ENCODE data around the gene SCFD2.
A peak's percentile ranks its signal among the peaks of the same experiment; 100 is the strongest.
"Not testable (repeated sequence)": the region's sequence is repeated elsewhere in the genome, so short reads cannot be mapped to it uniquely, and the experiment has no call there.

The SCFD2 gene

DNA sequence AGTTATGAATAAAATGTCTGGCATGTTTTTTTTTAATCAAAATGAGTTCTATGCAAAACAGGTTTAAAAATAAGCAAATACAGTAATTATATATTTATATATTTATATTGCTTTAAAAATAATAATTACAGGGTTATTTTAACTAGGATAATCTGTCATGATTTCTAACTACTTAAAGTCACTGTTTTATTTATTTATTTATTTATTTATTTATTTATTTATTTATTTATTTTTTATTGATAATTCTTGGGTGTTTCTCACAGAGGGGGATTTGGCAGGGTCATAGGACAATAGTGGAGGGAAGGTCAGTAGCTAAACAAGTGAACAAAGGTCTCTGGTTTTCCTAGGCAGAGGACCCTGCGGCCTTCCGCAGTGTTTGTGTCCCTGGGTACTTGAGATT lies 129.2 kb downstream of the SCFD2 start:
- DNase-seq, result not testable (repeated sequence)

DNA sequence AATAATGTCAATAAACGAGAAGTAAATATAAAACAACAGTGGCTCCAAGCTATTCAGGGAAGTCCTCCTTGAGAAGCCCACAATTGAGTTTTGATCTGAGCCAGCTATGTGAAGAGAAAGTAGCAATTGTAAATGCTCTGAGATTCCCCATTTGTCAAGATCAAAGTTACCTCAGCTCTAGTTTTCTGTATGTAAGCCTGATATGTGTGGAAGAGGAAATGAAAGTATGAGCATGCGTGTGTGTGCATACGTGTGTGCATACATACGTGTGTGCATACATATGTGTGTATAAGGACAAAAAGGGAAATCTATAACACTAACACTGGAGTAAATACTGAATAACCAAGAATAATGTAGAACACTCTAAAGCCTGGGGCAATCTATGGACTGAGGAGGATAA lies 130.3 kb downstream of the SCFD2 start:
- DNase-seq, result no peak

DNA sequence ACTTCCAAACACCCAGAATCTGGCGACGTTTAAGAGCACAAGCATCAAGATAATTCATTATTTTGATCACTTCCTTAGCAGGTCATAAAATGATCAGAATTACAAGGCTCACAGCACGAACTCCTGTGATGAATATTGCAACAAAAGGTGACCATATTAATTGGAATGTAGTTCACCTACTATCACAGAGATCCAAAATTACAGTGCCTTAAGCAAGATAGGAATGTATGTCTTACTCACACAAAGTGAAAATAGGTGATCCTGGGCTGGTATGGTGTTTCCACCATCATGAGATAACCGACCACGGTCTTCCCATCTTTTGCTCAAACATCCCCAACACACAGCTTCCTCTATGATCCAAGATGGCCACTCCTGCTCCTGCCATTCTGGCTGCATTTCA lies 131.2 kb downstream of the SCFD2 start:
- no peak for DNase-seq

DNA sequence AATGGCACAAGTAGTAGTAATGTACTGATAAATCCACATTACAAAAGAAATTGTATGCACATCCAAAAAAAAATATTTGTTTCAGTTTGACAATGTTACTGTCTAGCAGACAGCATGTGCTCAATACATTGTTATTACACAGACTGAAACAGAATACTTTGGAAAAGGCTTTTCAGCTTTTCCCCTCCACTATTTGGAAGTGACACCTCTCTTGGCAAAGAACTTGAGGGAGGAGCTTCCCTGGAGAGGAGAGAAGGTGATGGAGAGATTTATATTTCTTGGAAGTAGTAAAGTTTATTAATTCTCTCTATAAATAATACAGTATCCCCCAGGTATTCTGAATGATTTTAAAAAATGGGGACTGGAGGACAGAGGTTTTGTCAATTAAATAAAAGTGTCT lies 131.8 kb downstream of the SCFD2 start:
- DNase-seq, result no peak

DNA sequence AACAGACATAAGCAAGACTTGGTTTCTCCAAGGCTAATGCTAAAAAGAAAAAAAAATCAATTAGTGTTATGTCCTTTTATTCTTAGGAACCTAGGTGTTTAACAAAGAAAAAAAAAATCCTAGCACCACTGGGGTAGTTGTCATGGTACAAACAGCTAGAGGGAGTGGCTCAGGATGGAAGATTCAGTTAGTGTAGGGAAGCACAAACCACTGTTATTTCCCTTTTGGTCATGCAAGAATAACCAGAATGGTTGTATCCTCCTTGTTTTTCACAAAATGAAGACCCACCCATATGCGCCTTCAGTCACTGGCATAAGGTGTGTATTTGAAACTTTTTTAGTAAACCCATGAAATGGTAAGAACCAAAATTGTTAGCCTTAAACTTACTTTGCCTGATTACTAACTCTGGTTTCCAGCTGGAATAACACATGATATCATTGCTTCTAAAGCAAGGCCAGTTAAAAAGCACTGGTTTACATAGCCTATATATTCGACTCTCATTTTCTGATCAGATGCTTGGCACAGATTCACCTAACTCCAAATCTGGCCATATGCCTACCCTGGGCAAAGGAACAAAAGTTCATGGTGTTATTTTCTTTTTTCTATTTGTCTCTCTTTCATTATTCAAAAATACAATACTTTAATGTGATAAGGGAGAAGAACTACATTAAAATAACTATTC lies 132.6 kb downstream of the SCFD2 start:
- peak; percentile 3 for DNase-seq

DNA sequence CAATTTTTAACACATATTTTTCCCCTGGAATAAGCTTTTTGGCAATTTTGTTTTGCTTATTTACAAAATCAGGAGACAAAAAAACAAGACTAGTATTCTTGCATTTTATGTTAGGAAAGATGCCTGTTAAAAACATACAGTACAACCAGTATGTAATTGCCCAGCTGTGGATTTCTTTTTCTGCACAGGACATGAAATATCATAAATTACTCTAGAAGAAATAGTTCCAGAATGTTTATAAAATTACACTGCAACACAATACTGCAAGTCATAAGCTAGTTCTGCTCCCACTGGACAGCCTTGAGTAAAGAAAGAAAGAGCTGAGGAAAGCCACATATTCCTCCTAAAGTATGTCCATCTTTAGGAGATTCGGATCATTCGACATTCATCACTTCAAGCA lies 133.5 kb downstream of the SCFD2 start:
- no peak for DNase-seq

DNA sequence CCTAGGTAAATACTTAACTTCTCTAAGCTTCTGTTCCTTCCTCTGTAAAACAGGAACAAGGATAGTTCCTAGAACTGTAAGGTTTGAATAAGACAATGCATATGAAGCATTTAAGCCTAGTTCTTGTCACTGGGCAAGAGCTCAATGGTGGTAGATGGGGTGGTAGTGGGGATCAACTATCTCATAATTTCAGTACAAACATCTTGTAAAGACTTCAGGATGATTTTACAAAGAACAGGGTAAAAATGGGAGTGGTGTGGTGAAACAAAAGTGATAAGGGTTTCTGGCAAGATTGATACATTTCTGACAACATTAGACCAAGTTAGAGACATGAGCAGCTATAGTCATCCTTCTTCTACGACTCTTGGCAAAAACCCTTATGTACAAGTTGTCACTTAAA lies 137.8 kb downstream of the SCFD2 start:
- DNase-seq, result no peak

DNA sequence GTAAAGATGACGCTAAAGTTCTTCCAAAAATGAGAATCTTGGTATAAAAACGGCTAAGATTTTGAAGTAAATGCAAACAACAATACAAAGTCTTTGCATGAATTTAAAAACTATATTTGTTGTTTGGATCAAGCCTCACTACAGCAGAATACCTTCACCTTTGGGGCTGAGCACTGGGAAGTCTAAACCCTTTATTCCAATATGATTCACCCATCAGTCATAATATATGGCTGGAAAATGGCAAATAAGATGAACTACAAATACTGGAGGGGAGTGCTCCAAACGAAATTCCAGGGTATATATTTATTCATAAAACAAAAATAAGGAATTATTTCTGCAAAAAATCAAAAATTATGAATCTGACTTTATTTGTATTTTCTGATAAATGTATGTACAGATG lies 138.4 kb downstream of the SCFD2 start:
- DNase-seq, result no peak

DNA sequence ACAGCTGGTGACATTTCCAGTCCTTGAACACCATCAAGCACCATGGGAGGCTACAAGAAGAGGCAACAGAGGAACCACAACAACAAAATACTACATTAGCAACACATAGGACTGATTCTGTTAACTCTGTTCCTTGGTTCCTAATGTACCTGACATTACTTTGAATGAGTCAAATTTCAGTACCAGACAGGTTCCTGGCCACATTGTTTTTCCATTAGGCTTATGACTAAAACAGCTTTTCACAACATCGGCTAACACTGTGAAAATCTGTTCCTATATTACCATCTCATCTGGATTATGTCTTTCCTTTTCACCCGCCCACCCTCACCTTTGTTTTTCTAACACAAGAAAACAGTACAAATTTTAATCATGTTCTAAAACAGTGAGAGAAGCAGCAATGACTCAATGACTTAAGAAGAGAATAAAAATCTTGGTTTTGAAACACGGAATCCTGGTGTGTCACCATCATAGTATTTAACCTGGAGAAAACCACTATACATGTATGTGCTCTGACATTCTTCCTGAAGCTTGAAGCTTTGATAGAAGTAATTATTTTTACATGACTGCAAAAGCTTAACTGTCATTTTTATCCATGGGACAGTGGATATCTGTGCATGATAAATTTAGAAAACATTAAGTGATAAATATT lies 143.9 kb downstream of the SCFD2 start:
- DNase-seq, result peak; percentile 21

DNA sequence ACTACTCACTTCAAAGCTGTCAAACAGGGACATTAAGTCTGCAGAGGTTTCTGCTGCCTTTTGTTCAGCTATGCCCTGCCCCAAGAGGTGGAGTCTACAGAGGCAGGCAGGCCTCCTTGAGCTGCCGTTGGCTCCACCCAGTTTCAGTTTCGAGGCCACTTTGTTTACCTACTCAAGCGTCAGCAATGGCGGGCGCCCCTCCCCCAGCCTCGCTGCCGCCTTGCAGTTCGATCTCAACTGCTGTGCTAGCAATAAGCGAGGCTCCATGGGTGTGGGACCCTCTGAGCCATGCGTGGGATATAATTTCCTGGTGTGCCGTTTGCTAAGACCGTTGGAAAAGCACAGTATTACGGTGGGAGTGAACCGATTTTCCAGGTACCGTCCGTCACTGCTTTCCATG lies 146.7 kb downstream of the SCFD2 start:
- not testable (repeated sequence) for DNase-seq

DNA sequence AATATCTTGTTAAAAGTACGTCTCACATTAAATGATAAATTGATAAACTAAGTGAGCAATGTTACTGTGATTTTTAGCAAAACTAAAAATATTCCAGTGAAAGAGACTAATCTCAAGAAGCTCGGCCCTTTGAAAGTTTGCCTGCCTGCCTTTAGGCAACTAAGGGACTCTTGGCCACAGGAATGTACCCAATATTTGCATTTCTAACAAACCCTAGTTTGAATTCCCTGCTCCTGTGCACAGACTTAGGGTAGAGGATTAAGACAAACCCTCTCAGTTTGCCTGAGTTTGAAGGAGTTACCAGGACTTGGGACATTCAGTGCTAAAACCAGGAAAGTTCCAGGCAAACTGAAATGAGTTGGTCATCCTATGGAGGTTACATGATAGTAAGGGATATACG lies 157.1 kb downstream of the SCFD2 start:
- DNase-seq, result no peak

DNA sequence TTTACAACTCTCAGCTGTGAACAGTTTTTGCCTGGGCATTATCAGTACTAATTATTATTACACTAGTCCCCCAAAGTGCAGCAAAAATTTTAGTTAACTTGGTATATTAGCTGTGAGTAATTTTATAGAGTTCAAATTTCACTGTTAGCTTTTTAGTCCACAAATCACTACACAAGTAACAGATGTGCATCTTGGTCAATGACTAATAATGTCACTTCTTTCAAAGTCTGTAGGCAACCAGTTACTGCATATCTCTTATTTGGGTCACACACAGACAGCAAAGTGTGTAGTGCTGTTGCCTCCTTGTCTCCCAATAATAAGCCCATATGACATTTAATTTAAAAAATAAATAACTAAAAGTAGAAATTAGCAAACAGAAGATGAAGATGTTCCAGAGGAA lies 159.9 kb downstream of the SCFD2 start:
- peak; percentile 28 for DNase-seq

DNA sequence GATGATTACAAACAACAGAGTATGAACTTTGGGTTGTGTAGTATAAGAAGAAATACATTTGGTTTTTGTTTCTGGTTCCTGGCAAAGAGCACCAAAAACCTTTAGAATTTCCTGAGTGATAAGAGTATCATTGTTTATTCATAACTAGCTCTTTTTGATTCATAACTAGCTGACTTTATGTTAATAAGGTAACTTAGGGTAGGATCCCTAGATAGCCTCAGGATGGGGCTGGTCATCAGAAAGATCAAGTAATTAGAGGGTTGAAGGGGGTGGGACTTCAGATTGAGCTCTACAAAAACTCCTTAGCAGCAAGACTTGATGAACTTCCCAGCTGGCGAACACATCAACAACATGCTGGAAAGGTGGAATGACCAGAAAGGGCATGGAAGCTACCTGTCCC lies 166.5 kb downstream of the SCFD2 start:
- DNase-seq, result no peak

DNA sequence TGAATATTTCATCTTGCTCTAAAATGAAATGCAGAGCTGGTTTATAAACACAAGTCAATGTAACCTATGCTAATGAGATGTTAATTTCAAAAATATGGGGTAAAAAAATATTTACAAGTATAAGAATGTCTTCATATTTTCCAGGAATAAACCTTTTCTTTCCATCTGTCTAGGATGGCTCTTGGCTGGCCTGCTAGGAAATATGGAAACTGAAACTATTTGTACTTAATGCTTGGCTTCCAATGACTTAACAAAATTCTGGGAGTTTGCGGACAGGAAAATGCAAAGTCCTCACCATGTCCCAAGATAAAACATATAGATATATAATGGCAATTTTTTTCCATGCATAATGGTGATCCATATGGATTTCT lies 168.1 kb downstream of the SCFD2 start:
- DNase-seq, result peak; percentile 26

DNA sequence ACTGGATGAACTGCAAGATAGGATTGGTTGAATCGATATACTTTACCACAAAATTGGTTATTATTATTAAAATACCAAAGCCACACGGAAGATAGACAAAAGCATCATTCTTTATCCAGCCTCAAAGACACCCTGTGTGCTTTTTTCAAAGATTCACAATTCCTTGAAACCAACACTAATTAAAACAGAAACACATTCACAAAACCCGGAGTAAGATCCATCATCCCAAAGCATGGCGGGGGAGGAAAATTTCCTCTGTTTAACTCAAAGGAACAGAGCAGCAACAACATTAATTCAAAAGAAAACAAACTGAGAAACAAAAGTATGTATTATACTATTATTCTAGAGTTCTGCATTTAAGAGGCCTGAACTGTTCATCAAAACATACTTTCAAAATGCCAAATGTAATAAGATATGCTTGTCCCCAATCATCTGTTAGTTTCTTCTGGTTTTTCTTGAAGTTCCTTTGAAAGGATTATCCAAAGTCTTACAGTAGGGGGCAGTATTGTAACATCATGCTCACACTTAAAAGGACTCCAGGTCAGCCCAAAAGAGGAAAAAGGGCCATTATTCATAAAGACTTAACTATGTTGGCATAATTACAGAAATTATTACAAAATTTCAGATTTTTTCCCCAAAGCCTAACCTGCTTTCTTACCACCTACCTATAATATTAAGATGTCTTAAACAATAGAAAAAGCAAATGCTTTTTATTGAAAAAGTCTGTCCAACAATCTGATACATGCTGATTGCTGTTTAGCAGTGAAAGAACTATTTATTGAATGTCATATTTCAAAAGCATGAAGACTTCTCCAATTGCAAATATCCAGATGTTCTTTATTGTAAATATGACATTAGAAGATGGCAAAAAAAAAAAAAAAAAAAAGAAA lies 168.7 kb downstream of the SCFD2 start:
- peak; percentile 91 for DNase-seq

DNA sequence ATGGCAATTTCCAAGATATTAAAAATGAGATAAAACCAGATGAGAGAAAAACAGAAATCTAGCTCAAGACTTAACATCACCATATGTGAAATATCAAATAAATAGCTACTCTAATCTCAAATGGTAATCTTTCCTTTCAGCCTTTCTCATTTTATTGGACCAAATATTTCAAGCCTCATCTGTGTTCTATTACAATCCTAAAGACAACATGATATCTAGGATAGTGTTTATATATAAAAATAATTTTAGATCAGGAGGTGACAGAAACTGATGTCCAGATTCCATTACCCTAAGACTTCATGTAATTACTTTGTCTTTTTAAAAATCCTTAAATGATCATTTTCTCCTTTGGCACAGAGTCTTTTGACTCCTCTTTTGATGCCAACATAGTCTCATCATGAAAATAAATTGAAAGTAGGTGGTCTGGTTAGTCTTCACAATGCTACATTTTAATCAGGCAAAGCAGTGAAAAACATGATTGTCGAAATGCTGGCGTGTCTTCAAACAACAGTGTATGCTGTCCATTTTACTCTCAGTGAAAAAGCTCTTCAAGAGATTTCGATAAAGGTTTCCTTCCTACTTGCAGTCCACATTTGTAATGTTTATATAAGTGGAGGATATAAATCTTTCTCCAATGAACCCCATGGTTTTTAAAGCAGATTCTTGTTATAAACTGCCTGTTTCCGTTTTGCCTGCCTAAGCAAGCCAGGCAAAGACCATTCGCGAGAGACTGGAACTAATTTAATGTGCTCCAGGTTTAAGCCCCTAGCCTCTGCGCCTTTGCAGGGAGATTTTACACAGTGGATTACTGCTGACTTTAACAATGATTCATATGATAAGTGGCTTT lies 169.8 kb downstream of the SCFD2 start:
- peak; percentile 95 for DNase-seq

DNA sequence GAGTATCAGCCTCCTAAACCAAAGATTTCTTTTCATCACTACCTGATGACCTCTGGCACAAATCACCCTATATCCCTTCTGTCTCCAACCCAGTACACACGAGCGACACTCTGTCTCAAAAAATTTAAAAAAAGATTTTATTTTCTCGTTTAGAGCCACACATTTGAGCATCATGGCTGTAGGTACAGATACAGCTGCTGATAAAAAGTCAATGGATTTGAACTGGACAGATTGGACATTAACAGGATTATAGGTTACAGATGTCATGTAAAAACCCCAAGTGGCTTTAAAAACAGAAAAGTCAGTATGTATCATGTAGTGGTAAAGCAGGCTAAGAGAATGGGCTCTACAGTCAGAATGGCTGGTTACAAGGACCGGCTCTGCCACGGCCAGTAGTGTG lies 171.1 kb downstream of the SCFD2 start:
- DNase-seq, result no peak

DNA sequence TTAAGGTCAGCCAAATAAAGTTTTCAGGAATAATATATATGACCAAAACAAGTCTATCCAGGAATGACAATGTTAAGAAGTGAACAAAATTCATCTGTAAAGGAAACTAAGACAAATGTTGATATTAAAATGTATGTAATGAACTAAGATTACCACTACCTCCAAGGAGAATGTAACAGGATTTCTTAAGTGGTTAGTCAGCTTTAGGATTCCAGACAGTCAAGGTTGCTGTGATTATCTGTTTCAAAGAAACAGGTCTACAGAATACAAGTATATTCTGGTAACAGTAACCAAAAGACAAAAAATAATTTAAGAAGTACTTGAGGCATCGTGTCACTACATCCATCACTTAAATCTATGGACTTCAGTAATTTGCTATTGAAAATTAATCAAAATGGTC lies 172.8 kb downstream of the SCFD2 start:
- peak; percentile 52 for DNase-seq

DNA sequence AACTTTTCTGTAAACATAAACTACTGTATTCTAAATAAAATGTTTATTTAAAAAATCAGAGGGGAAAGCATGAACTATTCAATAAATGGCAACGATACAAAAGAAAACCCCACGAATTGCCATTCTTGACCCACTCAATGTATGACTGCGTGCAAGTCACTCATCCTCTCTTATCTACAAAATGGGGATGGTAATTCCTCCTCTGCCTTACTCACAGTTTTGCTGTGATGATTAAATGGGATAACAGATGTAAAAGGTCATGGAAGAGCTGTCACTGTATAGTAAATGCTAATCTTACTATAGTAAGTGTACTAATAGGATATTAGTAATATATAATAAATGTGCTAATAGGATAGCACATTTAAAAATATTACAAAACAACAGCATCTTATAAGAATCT lies 173.4 kb downstream of the SCFD2 start:
- no peak for DNase-seq

DNA sequence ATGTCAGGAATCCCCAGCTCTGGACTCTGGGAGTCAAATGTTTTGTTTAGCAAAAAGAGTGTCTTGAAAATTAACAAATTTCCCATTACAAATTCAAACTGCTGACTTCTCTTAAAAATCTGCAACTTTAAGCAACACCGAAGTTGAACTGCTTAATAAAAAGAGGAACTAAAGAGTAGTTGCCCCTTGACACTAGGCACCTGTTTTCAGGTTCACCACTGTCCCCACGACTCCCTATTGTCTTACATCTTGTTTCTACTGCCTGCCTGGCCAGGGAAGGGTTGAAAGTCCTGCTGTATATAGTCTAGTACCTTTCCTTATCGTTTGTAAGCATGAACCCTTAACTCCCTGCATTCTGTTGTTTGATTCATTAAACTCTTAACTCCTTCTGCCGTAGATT lies 173.9 kb downstream of the SCFD2 start:
- DNase-seq, result no peak

DNA sequence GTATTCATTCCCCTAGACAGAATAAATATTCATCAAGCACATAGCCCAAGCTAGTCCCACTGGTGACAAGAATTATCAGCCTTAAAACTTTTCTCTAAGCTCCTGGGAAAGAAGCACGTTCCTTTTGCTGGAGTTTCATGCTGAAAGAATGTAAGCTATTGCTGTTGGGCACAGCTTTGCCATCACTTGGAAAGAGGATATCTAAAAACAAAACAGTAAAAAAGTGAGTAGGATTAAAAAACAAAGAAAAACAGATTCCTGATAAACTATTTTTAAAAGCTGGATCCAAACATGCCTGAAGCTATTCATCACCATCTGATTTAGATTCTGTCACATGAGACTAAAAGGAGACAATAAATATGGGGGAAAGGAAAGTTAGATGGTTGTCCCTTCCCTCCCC lies 176.8 kb downstream of the SCFD2 start:
- peak; percentile 80 for DNase-seq

DNA sequence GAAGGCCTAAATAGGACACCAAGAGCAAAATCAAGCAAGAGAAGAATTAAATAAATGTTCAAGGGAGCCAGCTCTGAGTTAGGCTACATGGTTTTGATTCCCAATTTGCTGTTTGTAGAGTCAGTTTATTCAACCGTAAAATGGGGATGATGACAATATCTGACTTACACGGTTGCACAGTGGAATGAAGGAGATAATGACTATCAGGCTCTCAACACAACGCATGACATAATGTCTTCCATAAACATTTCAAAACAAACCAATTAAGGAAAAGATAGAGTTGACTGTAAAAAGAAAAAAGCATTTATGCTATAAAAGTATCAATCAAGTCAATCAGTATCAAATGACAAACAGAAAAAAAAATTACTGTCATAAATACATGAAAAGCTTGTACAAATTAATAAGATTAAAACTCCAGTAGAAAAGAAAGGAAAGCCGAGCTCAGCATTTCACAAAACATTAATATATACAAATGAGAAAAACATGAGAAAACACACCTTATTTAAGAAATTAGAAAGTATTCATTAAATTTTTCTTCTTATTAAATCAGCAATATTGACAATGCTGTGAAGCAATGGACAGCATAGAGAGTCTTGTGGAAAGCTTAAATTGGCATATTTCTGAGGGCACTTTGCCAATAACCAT lies 179.0 kb downstream of the SCFD2 start:
- DNase-seq, result no peak

Data from fibroblast of upper back skin (primary cell).